NCI-H1417 treated with DMSO at 0.1 percent for 48 hours (cell line): ENCODE results near the gene ELOVL6.

Experiments used
- DNase-seq: peaks from one replicate; lab custom pipeline; 2025; lab: John Stamatoyannopoulos, UW

ELOVL6 gene

GRCh38 chr4:110022457-110022856 lies 176.0 kb downstream of the ELOVL6 start:
- no peak for DNase-seq

- DNase-seq, result no peak
Measured at GRCh38 chr4:110020646-110021443, 177.6 kb downstream of the ELOVL6 start.

GRCh38 chr4:110020139-110020538 lies 178.3 kb downstream of the ELOVL6 start:
- DNase-seq, result no peak

GRCh38 chr4:110019153-110019552 lies 179.3 kb downstream of the ELOVL6 start:
- no peak for DNase-seq

- DNase-seq, result no peak
Measured at GRCh38 chr4:110014233-110014632, 184.2 kb downstream of the ELOVL6 start.

GRCh38 chr4:110012917-110013316 lies 185.5 kb downstream of the ELOVL6 start:
- no peak for DNase-seq

- DNase-seq, result no peak
Measured at GRCh38 chr4:110010797-110011196, 187.6 kb downstream of the ELOVL6 start.

GRCh38 chr4:110009550-110009949 lies 188.9 kb downstream of the ELOVL6 start:
- no peak for DNase-seq

GRCh38 chr4:110008540-110008939 lies 189.9 kb downstream of the ELOVL6 start:
- DNase-seq, result no peak

- no peak for DNase-seq
Measured at GRCh38 chr4:110007217-110007616, 191.2 kb downstream of the ELOVL6 start.

- DNase-seq, result peak; percentile 8
Measured at GRCh38 chr4:110005461-110006056, 192.9 kb downstream of the ELOVL6 start.

- no peak for DNase-seq
Measured at GRCh38 chr4:110004556-110004955, 193.9 kb downstream of the ELOVL6 start.

GRCh38 chr4:110003401-110004187 lies 194.8 kb downstream of the ELOVL6 start:
- DNase-seq, result no peak

GRCh38 chr4:110002326-110002725 lies 196.1 kb downstream of the ELOVL6 start:
- DNase-seq, result no peak

- DNase-seq, result no peak
Measured at GRCh38 chr4:109999585-109999912, 198.9 kb downstream of the ELOVL6 start.

- peak; percentile 23 for DNase-seq
Measured at GRCh38 chr4:109998867-109999584, 199.4 kb downstream of the ELOVL6 start.

GRCh38 chr4:109996526-109996925 lies 201.9 kb downstream of the ELOVL6 start:
- no peak for DNase-seq
